HepG2 (cell line): Measurements from ENCODE around the gene NECTIN2. TPM values are rescaled to one million over a fixed set of nuclear protein-coding genes. Genes with fewer than 3 reads are reported as not detected.

Source experiments
- BRD4 ChIP-seq: sonication (generic); formaldehyde crosslinking; IDR thresholded peaks from 2 replicates; pipeline ENCODE4 v1.4.0; 2020; ENCODE audit warnings: missing genetic modification reagents
- CTCF ChIP-seq: sonication (generic); formaldehyde crosslinking; IDR thresholded peaks from 2 replicates; pipeline ENCODE4 v1.5.0; 2020; ENCODE audit warnings: mild to moderate bottlenecking, missing genetic modification reagents, moderate library complexity
- HNRNPH1 ChIP-seq: fragments of 200-400 bp; formaldehyde crosslinking; optimal IDR thresholded peaks from 2 replicates; pipeline ENCODE3; 2017; ENCODE audit warnings: mild to moderate bottlenecking, low read depth, low read length
- IKZF4 ChIP-seq: sonication (generic); formaldehyde crosslinking; IDR thresholded peaks from 2 replicates; pipeline ENCODE4 v1.5.1; 2020; ENCODE audit warnings: borderline replicate concordance, mild to moderate bottlenecking, low read depth, missing genetic modification reagents; ENCODE audit errors: not compliant biosample characterization
- KDM2A ChIP-seq: sonication (generic); formaldehyde crosslinking; IDR thresholded peaks from 2 replicates; pipeline ENCODE4 v1.4.0; 2020; ENCODE audit warnings: low read depth, missing genetic modification reagents, borderline replicate concordance
- LCORL ChIP-seq, 2 experiments: fragments of 450-650 bp in 1 of 2; sonication (generic) in 1 of 2; formaldehyde crosslinking in 1 of 2; IDR thresholded peaks; 2 replicates each; pipeline versions ENCODE4 v1.5.0 to v1.6.1; 2017 to 2020; ENCODE audit warnings: antibody characterized with exemption in 1 of 2, missing genetic modification reagents in 1 of 2
- NFIB ChIP-seq: sonication (generic); formaldehyde crosslinking; IDR thresholded peaks from 2 replicates; pipeline ENCODE4 v1.9.0; 2021; ENCODE audit warnings: missing genetic modification reagents, mild to moderate bottlenecking, borderline replicate concordance
- NONO ChIP-seq, 2 experiments: fragments of 450-650 bp in 1 of 2; sonication (generic) in 1 of 2; formaldehyde crosslinking in 1 of 2; IDR thresholded peaks in 1 of 2; conservative IDR thresholded peaks in 1 of 2; 2 replicates each; pipeline versions ENCODE4 v1.6.1 to v1.8.0; 2017 to 2022; ENCODE audit warnings: mild to moderate bottlenecking in 1 of 2, missing genetic modification reagents in 1 of 2, moderate library complexity in 1 of 2
- PCBP2 ChIP-seq: fragments of 200-400 bp; formaldehyde crosslinking; optimal IDR thresholded peaks from 2 replicates; pipeline ENCODE3; 2018; ENCODE audit warnings: low read length, low read depth; ENCODE audit not compliant: poor library complexity, severe bottlenecking
- RXRA ChIP-seq: sonication (generic); formaldehyde crosslinking; IDR thresholded peaks from 2 replicates; pipeline ENCODE4 v1.5.1; 2020; ENCODE audit warnings: missing genetic modification reagents
- SAP130 ChIP-seq: IDR thresholded peaks from 2 replicates; pipeline ENCODE4 v1.6.1; 2016; ENCODE audit warnings: low read depth
- SCMH1 ChIP-seq: sonication (generic); formaldehyde crosslinking; IDR thresholded peaks from 2 replicates; pipeline ENCODE4 v1.9.0; 2021; ENCODE audit warnings: missing genetic modification reagents, mild to moderate bottlenecking, borderline replicate concordance
- SIN3A ChIP-seq: IDR thresholded peaks from 2 replicates; pipeline ENCODE4 v1.6.1; 2011; ENCODE audit warnings: low read depth, mild to moderate bottlenecking, control low read depth, low read length, borderline replicate concordance
- ZBTB39 ChIP-seq: sonication (generic); formaldehyde crosslinking; IDR thresholded peaks from 2 replicates; pipeline ENCODE4 v1.5.0; 2020; ENCODE audit warnings: missing genetic modification reagents
- ZNF224 ChIP-seq: sonication (generic); formaldehyde crosslinking; IDR thresholded peaks from 2 replicates; pipeline ENCODE4 v1.5.0; 2020; ENCODE audit warnings: mild to moderate bottlenecking, missing genetic modification reagents
- ZNF354B ChIP-seq: sonication (generic); formaldehyde crosslinking; IDR thresholded peaks from 2 replicates; pipeline ENCODE4 v1.8.0; 2022; ENCODE audit warnings: mild to moderate bottlenecking, missing genetic modification reagents
- ZNF44 ChIP-seq: sonication (generic); formaldehyde crosslinking; IDR thresholded peaks from 2 replicates; pipeline ENCODE4 v1.5.1; 2020; ENCODE audit warnings: mild to moderate bottlenecking, missing genetic modification reagents
- ZNF687 ChIP-seq: sonication (generic); formaldehyde crosslinking; IDR thresholded peaks from 2 replicates; pipeline ENCODE4 v1.5.1; 2020; ENCODE audit warnings: mild to moderate bottlenecking, missing genetic modification reagents, moderate library complexity
- ZNF772 ChIP-seq: sonication (generic); formaldehyde crosslinking; IDR thresholded peaks from 2 replicates; pipeline ENCODE4 v1.5.0; 2020; ENCODE audit warnings: mild to moderate bottlenecking, missing genetic modification reagents
- polyA plus RNA-seq, 8 experiments: library from polyadenylated mRNA; depleted of rRNA in 3 of 8; stranded (reverse) in 7 of 8; unstranded in 1 of 8; fragments of >200 nt; fragmentation: Illumina TruSeq in 4 of 8; extraction: Trizol in 4 of 8; gene quantifications; 2 replicates each; pipeline versions ENCODE4 v1.2.1 to v1.2.3, GENCODE V29; 2011 to 2016; ENCODE audit warnings: low read depth in 4 of 8, missing spikeins in 1 of 8, mixed read lengths in 1 of 8; ENCODE audit not compliant: insufficient read depth in 1 of 8
- total RNA-seq, 5 experiments: library from RNA; depleted of rRNA; stranded (reverse); fragments of >200 nt; fragmentation: Illumina TruSeq; extraction: Trizol; gene quantifications; 2 replicates each; pipeline ENCODE4 v1.2.3, GENCODE V29; 2016; ENCODE audit warnings: low read depth in 1 of 5
- TF ChIP-seq, protein P1 (sequence below): IDR thresholded peaks from 2 replicates; pipeline ENCODE4 v1.6.1; 2016; ENCODE audit warnings: low read depth

Gene NECTIN2
- total and polyA plus RNA-seq, 2 of the 13 experiments (the other 11 are each of a cell fraction or from before 2014, with no cell fraction given), result 75.4 to 114 TPM

DNA sequence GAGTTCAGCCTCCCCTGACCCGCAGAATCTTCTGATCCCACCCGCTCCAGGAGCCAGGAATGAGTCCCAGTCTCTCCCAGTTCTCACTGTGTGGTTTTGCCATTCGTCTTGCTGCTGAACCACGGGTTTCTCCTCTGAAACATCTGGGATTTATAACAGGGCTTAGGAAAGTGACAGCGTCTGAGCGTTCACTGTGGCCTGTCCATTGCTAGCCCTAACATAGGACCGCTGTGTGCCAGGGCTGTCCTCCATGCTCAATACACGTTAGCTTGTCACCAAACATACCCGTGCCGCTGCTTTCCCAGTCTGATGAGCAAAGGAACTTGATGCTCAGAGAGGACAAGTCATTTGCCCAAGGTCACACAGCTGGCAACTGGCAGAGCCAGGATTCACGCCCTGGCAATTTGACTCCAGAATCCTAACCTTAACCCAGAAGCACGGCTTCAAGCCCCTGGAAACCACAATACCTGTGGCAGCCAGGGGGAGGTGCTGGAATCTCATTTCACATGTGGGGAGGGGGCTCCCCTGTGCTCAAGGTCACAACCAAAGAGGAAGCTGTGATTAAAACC is 58.4 kb downstream of the NECTIN2 start (continued):
- TF ChIP-seq CTCF (CRISPR knock-in tag) (peak; percentile 66), KDM2A (CRISPR knock-in tag) (peak; percentile 21; the same call in 1 of the 2 replicates), BRD4 (CRISPR knock-in tag) (no peak), SCMH1 (CRISPR knock-in tag) (no peak), SAP130 (CRISPR knock-in tag) (no peak), ZNF687 (CRISPR knock-in tag) (no peak), PCBP2 (no peak), ZNF44 (CRISPR knock-in tag) (no peak), ZNF224 (CRISPR knock-in tag) (no peak), RXRA (CRISPR knock-in tag) (0 out of 2 replicates have a peak, but pooled peaks have one; percentile 44), SIN3A (peak; percentile 28; the same call in 1 of the 2 replicates), NFIB (CRISPR knock-in tag) (no peak), ZNF772 (CRISPR knock-in tag) (0 out of 2 replicates have a peak, but pooled peaks have one; percentile 14), HNRNPH1 (no peak), IKZF4 (CRISPR knock-in tag) (no peak), ZNF354B (no peak), ZBTB39 (CRISPR knock-in tag) (peak; percentile 1; the same call in 1 of the 2 replicates), LCORL (IDR thresholded peaks at IDR 0.05) (no peak), LCORL (CRISPR knock-in tag; IDR thresholded peaks at IDR 0.05) (peak; percentile 12), NONO (IDR thresholded peaks at IDR 0.05) (no peak), NONO (CRISPR knock-in tag; conservative IDR thresholded peaks at IDR 0.05) (peak; percentile 50; the same call in 1 of the 2 replicates)
- TF ChIP-seq, protein P1, sequence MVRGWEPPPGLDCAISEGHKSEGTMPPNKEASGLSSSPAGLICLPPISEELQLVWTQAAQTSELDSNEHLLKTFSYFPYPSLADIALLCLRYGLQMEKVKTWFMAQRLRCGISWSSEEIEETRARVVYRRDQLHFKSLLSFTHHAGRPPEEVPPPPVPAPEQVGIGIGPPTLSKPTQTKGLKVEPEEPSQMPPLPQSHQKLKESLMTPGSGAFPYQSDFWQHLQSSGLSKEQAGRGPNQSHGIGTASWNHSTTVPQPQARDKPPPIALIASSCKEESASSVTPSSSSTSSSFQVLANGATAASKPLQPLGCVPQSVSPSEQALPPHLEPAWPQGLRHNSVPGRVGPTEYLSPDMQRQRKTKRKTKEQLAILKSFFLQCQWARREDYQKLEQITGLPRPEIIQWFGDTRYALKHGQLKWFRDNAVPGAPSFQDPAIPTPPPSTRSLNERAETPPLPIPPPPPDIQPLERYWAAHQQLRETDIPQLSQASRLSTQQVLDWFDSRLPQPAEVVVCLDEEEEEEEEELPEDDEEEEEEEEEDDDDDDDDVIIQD (CRISPR knock-in tag), result no peak
